Panc1 (cell line): ENCODE measurements around the gene ACOXL. TPM values are rescaled to one million over a fixed set of nuclear protein-coding genes. Genes with fewer than 3 reads are reported as not detected.

ENCODE experiments used
- ATAC-seq: fragments of 200-7000 bp; cut with Tn5 transposase; 2 replicates; pipeline ENCODE4 v1.9.1; 2020; ENCODE audit warnings: mild to moderate bottlenecking, moderate library complexity
- BruUV-seq: library from RNA; stranded (reverse); fragments of 400-500 nt; replicated peaks from 2 replicates; lab custom pipeline; 2021; lab: Mats Ljungman, UMichigan
- CTCF ChIA-PET: fragments of 300-600 bp; sonication (Branson Sonifier 250); formaldehyde crosslinking; loops from one replicate; lab custom pipeline; 2022; ENCODE audit warnings: antibody characterized with exemption; lab: Charles Lee
- POLR2A ChIA-PET: fragments of 300-600 bp; sonication (Branson Sonifier 250); formaldehyde crosslinking; loops from one replicate; lab custom pipeline; 2022; ENCODE audit warnings: antibody characterized with exemption; lab: Charles Lee
- DNase-seq: peaks from one replicate; pipeline ENCODE4 v3.0.0-alpha.2; 2010; ENCODE audit warnings: low read depth, low spot score
- H3K27ac ChIP-seq: 2 replicates; pipeline ENCODE4 v1.5.1; 2011; ENCODE audit warnings: mild to moderate bottlenecking, low read length, inconsistent platforms
- H3K27me3 ChIP-seq: fragments of 200-500 bp; sonication (Bioruptor generic); 2 replicates; pipeline ENCODE4 v1.6.0; 2014; ENCODE audit warnings: low read length, inconsistent platforms; ENCODE audit not compliant: control insufficient read depth, insufficient read depth
- H3K36me3 ChIP-seq: fragments of 200-500 bp; sonication (Bioruptor generic); 2 replicates; pipeline ENCODE4 v1.5.1; 2014; ENCODE audit warnings: inconsistent platforms, mild to moderate bottlenecking, low read length, moderate library complexity; ENCODE audit not compliant: control insufficient read depth, insufficient read depth
- H3K4me1 ChIP-seq: 2 replicates; pipeline ENCODE4 v1.5.1; 2011; ENCODE audit warnings: inconsistent platforms, mild to moderate bottlenecking, low read length, moderate library complexity; ENCODE audit not compliant: control insufficient read depth, insufficient read depth
- H3K4me3 ChIP-seq, 2 experiments: 2 replicates each; pipeline ENCODE4 v1.5.1; 2011 to 2012; ENCODE audit warnings: low read depth in 2 of 2, low read length in 2 of 2, mild to moderate bottlenecking in 2 of 2, inconsistent platforms in 1 of 2, moderate library complexity in 1 of 2
- H3K9me3 ChIP-seq: fragments of 200-500 bp; sonication (Bioruptor generic); 2 replicates; pipeline ENCODE4 v1.5.1; 2014; ENCODE audit warnings: low read depth, mild to moderate bottlenecking, inconsistent platforms, low read length, moderate library complexity; ENCODE audit not compliant: control insufficient read depth, insufficient read depth
- POLR2AphosphoS5 ChIP-seq: IDR thresholded peaks from 2 replicates; pipeline ENCODE4 v1.6.1; 2012; ENCODE audit warnings: mild to moderate bottlenecking, low read depth, low read length, moderate library complexity
- SIN3A ChIP-seq: IDR thresholded peaks from 2 replicates; pipeline ENCODE4 v1.6.1; 2012; ENCODE audit warnings: low read depth, mild to moderate bottlenecking, low read length, moderate library complexity, borderline replicate concordance; ENCODE audit not compliant: insufficient read depth
- TCF7L2 ChIP-seq: IDR thresholded peaks from 2 replicates; pipeline ENCODE4 v1.6.1; 2011; ENCODE audit warnings: mild to moderate bottlenecking, low read depth, low read length, inconsistent platforms
- in situ Hi-C: cut with HindIII; loops from 2 replicates; pipeline ENCODE4 v1.10.0; 2016; ENCODE audit warnings: low sequenced_read_pairs, low pct_unique_long_range_greater_than_20kb
- intact Hi-C: fragments of 100-400 bp; cut with micrococcal nuclease; formaldehyde crosslinking; loops from one replicate; pipeline ENCODE4 v1.10.0; 2022; ENCODE audit not compliant: unreplicated experiment
- total RNA-seq: library from RNA; stranded (reverse); gene quantifications from one replicate; pipeline ENCODE4 v1.2.1, GENCODE V29; 2021; ENCODE audit not compliant: unreplicated experiment
- TF ChIP-seq, protein P1 (sequence below), 2 experiments: IDR thresholded peaks; 2 replicates each; pipeline ENCODE4 v1.6.1; 2011 to 2012; ENCODE audit warnings: low read depth in 2 of 2, control low read depth in 1 of 2, low read length in 1 of 2, mild to moderate bottlenecking in 1 of 2, moderate library complexity in 1 of 2; ENCODE audit not compliant: insufficient read depth in 1 of 2
- TF ChIP-seq, protein P2 (sequence below): fragments of 450-650 bp; IDR thresholded peaks from 2 replicates; pipeline ENCODE4 v1.5.1; 2017; ENCODE audit warnings: mild to moderate bottlenecking

The ACOXL gene
- total RNA-seq, 1 experiment from 2014 or later, result 4.9 TPM

DNA sequence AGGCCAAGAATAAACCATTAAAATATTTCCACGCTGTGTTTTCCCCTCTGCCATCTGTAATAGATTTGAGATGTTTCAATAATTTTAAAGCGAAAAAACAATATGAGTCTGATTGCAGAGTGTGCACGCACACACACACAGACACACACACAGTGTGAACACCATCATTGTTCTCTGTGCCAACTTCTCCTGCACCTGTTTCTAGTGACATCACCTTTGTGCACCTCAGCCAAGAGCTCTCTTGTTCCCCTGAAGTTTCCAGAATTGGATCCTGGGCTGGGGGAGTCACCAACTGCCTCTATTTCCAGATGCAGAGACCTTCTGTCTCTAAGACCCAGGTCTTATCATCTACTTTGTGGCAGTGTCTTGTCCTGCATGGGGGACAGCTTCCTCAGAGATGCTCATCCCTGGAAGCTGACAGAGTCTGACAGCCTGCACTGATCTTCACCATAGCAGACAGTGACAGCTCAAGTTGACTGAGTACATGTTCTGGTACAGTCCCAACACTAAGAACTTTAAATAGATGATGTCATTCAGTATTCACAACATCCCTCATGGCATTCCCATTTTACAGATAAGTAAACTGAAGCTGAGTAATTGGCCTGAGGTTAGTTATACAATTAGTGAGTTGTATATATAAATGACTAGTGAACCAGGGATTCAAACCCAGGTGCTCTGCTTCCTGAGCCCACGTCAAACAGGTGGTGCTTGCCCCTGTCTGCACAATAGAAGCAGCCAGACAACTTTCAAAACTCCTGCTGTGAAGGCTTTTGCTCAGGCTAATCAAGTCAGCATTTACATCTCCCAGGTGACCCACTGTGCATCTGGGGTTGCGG is 39.4 kb downstream of the ACOXL start:
- POLR2A ChIA-PET, result no interaction called here
- H3K27ac ChIP-seq, result no peak overlapping the region

DNA sequence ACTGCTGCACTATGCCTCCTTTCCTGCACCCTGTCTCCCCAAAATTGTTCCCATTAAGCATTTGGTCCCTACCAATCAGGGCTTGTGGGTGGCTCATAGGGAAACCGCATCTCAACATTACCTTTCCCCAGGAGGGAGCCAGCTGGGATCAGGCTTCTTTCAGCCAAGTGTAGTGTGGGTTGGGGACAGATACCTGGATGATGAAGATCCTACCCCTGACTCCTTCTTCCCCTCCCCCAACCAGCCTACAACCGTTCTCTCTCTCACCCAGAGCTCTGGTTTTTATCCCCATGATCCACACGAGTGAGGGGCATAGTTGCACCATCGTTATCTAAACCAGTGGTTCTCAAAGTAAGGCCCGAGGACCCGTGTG is 40.0 kb downstream of the ACOXL start:
- no peaks in the 10 kb centered on the region for H3K9me3 ChIP-seq
- TF ChIP-seq, protein P1, sequence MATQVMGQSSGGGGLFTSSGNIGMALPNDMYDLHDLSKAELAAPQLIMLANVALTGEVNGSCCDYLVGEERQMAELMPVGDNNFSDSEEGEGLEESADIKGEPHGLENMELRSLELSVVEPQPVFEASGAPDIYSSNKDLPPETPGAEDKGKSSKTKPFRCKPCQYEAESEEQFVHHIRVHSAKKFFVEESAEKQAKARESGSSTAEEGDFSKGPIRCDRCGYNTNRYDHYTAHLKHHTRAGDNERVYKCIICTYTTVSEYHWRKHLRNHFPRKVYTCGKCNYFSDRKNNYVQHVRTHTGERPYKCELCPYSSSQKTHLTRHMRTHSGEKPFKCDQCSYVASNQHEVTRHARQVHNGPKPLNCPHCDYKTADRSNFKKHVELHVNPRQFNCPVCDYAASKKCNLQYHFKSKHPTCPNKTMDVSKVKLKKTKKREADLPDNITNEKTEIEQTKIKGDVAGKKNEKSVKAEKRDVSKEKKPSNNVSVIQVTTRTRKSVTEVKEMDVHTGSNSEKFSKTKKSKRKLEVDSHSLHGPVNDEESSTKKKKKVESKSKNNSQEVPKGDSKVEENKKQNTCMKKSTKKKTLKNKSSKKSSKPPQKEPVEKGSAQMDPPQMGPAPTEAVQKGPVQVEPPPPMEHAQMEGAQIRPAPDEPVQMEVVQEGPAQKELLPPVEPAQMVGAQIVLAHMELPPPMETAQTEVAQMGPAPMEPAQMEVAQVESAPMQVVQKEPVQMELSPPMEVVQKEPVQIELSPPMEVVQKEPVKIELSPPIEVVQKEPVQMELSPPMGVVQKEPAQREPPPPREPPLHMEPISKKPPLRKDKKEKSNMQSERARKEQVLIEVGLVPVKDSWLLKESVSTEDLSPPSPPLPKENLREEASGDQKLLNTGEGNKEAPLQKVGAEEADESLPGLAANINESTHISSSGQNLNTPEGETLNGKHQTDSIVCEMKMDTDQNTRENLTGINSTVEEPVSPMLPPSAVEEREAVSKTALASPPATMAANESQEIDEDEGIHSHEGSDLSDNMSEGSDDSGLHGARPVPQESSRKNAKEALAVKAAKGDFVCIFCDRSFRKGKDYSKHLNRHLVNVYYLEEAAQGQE (IDR thresholded peaks at IDR 0.05; ENCODE audit: insufficient read depth in 1 of 2, low read depth in 2 of 2, low read length in 1 of 2), result no peak
- TF ChIP-seq TCF7L2 (no peak), SIN3A (no peak), POLR2AphosphoS5 (no peak)
- TF ChIP-seq, protein P2, sequence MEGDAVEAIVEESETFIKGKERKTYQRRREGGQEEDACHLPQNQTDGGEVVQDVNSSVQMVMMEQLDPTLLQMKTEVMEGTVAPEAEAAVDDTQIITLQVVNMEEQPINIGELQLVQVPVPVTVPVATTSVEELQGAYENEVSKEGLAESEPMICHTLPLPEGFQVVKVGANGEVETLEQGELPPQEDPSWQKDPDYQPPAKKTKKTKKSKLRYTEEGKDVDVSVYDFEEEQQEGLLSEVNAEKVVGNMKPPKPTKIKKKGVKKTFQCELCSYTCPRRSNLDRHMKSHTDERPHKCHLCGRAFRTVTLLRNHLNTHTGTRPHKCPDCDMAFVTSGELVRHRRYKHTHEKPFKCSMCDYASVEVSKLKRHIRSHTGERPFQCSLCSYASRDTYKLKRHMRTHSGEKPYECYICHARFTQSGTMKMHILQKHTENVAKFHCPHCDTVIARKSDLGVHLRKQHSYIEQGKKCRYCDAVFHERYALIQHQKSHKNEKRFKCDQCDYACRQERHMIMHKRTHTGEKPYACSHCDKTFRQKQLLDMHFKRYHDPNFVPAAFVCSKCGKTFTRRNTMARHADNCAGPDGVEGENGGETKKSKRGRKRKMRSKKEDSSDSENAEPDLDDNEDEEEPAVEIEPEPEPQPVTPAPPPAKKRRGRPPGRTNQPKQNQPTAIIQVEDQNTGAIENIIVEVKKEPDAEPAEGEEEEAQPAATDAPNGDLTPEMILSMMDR, result no peak
- intact Hi-C loops (no loop called here), in situ Hi-C loops (no loop called here)
- no peak overlapping the region for H3K4me3 ChIP-seq
- H3K4me1 ChIP-seq, result 0 out of 2 replicates have a peak, but pooled peaks cover 3% of the 10 kb centered on the region
- H3K36me3 ChIP-seq, result no peaks in the 10 kb centered on the region
- ATAC-seq (no peak), DNase-seq (no peak)
- ChIA-PET CTCF (no interaction called here), POLR2A (no interaction called here)
- no peak overlapping the region for H3K27ac ChIP-seq
- BruUV-seq, result no TSS peak
- no peaks in the 10 kb centered on the region; the same call in 1 of the 2 replicates for H3K27me3 ChIP-seq

More for the DNA sequence above, 39.4 kb downstream of the ACOXL start:
- no peaks in the 10 kb centered on the region; the same call in 1 of the 2 replicates for H3K27me3 ChIP-seq
- in situ Hi-C loops (no loop called here), intact Hi-C loops (no loop called here)
- H3K36me3 ChIP-seq, result no peaks in the 10 kb centered on the region
- ATAC-seq (no peak), DNase-seq (no peak)
- H3K9me3 ChIP-seq, result no peaks in the 10 kb centered on the region
- CTCF ChIA-PET, result no interaction called here
- TF ChIP-seq SIN3A (no peak), POLR2AphosphoS5 (no peak)
- 0 out of 2 replicates have a peak, but pooled peaks cover 3% of the 10 kb centered on the region for H3K4me1 ChIP-seq
- H3K4me3 ChIP-seq, result no peak overlapping the region
- BruUV-seq, result no TSS peak

DNA sequence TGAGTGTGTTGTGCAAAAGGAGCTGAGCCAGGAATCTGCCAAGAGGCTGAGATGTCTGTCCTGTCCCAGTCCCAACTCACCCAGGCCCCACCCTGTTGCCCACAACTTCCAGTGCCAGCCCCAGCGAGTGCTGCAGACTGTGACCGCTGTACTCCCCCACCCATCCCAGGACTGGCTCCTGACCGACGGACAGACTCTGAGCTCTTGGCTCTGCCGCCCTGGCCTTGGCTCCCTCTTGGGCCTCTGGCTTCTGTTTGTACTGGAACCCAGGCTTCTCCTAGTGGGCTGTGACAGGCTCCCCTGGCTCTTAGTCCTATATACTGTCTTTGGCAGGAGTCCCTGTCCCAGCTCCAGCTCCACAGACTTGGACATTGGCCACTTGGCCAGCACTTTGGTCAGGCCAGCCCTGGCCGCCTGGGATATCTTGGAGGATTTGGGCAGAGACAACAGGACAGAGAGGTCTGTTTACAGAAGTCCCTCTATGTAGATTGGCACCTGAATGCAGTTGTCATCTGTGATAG is 41.1 kb downstream of the ACOXL start:
- CTCF ChIA-PET, result no interaction called here
- no peak overlapping the region for H3K27ac ChIP-seq
- POLR2A ChIA-PET, result no interaction called here

More for the DNA sequence above, 41.1 kb downstream of the ACOXL start:
- BruUV-seq, result no TSS peak
- H3K36me3 ChIP-seq, result no peaks in the 10 kb centered on the region
- H3K9me3 ChIP-seq, result no peaks in the 10 kb centered on the region
- DNase-seq (no peak), ATAC-seq (no peak)
- TF ChIP-seq, protein P1 (IDR thresholded peaks at IDR 0.05; ENCODE audit: insufficient read depth in 1 of 2, low read depth in 2 of 2, low read length in 1 of 2), result no peak
- TF ChIP-seq TCF7L2 (no peak), SIN3A (no peak), POLR2AphosphoS5 (no peak)
- TF ChIP-seq, protein P2, result no peak
- in situ Hi-C loops, result no loop called here
- H3K4me3 ChIP-seq, result no peak overlapping the region
- intact Hi-C loops, result no loop called here
- no peaks in the 10 kb centered on the region; the same call in 1 of the 2 replicates for H3K27me3 ChIP-seq
- 0 out of 2 replicates have a peak, but pooled peaks cover 3% of the 10 kb centered on the region for H3K4me1 ChIP-seq
